ENCODE results near the gene TACO1. TPM values are rescaled to one million over a fixed set of nuclear protein-coding genes. Genes with fewer than 3 reads are reported as not detected.

TACO1 gene
- total and polyA plus RNA-seq, 9 of the 15 experiments (the other 6 are each of a cell fraction or from before 2014, with no cell fraction given): 10.3 to 41.6 (median 30.9) TPM

DNA sequence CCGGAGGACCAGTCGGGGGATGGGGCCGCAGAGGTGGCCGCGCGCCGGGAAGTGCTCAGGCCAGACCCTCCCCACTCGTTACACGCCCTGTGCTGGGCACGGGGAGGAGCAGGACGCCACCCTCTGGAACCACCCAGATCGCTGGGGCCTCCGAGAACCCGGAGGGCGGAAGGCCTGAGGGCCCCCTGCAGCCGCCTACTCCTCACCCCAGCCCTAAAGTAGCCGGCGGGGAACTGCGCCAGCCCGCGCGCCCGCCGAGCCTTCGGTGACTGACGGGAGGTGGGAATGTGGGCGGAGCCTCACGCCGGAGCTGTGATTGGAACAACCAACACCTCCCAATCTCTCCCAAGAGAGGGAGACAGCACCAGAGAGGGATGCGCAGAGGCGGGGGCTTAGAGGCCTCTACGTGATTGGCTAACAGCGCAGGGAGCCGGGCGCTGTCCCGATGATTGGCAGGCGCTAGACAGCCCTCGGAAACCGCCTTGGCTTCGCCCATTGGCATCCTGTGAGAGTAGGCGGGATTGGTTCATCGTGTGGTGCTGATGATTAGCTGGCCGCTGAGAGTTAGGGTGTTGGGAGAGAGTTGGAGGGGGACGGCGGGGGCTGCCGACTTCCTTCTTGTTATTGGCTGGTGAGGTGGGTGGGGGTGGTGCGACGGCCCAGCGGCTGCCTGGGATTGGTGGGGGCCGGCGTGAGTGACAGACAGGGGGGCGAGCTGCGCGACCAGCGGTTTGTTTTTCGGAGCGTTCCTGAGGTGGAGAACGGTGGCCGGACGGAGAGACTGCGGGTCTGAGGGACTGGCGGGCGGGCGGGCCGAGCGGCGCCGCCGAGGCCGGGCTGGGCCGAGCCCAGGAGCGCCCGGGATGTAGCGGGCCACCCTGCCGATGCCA, 21.2 kb downstream of the TACO1 start, which contains the start of gene MAP3K3 (continued):
- TF ChIP-seq ZC3H8 (IDR thresholded peaks at IDR 0.05): no peak
- TF ChIP-seq, protein P1, sequence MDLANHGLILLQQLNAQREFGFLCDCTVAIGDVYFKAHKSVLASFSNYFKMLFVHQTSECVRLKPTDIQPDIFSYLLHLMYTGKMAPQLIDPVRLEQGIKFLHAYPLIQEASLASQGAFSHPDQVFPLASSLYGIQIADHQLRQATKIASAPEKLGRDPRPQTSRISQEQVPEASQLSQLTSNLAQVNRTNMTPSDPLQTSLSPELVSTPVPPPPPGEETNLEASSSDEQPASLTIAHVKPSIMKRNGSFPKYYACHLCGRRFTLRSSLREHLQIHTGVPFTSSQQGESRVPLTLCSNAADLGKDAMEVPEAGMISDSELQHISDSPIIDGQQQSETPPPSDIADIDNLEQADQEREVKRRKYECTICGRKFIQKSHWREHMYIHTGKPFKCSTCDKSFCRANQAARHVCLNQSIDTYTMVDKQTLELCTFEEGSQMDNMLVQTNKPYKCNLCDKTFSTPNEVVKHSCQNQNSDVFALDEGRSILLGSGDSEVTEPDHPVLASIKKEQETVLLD (IDR thresholded peaks at IDR 0.05): no peak
- no peak for TF ChIP-seq MAFF (IDR thresholded peaks at IDR 0.05; ENCODE audit: low read length)
- no peak for TF ChIP-seq ZNF830 (CRISPR knock-in tag; IDR thresholded peaks at IDR 0.05)
- TF ChIP-seq RUNX1 (IDR thresholded peaks at IDR 0.05; ENCODE audit: low read depth): no peak
- no peak for TF ChIP-seq FOXJ3 (CRISPR knock-in tag; IDR thresholded peaks at IDR 0.05)
- TF ChIP-seq MBD2 (IDR thresholded peaks at IDR 0.05; ENCODE audit: borderline replicate concordance, low read depth): peak; percentile 88
- no peak for TF ChIP-seq CBFA2T3 (IDR thresholded peaks at IDR 0.05)
- TF ChIP-seq HDAC1 (IDR thresholded peaks at IDR 0.05): peak in 1 of 2 experiments; percentile 57; a peak in 1 of 4 replicates
- TF ChIP-seq KDM5B (IDR thresholded peaks at IDR 0.05; ENCODE audit: insufficient replicate concordance, low read depth, low read length): peak; percentile 91
- TF ChIP-seq RBM25 (IDR thresholded peaks at IDR 0.05; ENCODE audit: low read depth, low read length, severe bottlenecking): peak; percentile 82
- TF ChIP-seq TAF7 (tag; IDR thresholded peaks at IDR 0.05): peak; percentile 61
- no peak for TF ChIP-seq COPS2 (conservative IDR thresholded peaks at IDR 0.05)
- 0 out of 2 replicates have a peak, but pooled peaks have one; percentile 7 for TF ChIP-seq CEBPB (tag; IDR thresholded peaks at IDR 0.05)
- no peak for TF ChIP-seq ZNF778 (CRISPR knock-in tag; IDR thresholded peaks at IDR 0.05)
- TF ChIP-seq MECOM (CRISPR knock-in tag; IDR thresholded peaks at IDR 0.05): peak; percentile 83
- TF ChIP-seq HMGN3 (IDR thresholded peaks at IDR 0.05; ENCODE audit: borderline replicate concordance, extremely low read depth, insufficient read length, low read depth, low read length): no peak
- TF ChIP-seq, protein P2, sequence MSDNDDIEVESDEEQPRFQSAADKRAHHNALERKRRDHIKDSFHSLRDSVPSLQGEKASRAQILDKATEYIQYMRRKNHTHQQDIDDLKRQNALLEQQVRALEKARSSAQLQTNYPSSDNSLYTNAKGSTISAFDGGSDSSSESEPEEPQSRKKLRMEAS (CRISPR knock-in tag; IDR thresholded peaks at IDR 0.05): 0 out of 2 replicates have a peak, but pooled peaks have one; percentile 17
- peak; percentile 64 for TF ChIP-seq SMAD1 (IDR thresholded peaks at IDR 0.05; ENCODE audit: low read depth, low read length, partially characterized antibody)
- TF ChIP-seq, protein P3, sequence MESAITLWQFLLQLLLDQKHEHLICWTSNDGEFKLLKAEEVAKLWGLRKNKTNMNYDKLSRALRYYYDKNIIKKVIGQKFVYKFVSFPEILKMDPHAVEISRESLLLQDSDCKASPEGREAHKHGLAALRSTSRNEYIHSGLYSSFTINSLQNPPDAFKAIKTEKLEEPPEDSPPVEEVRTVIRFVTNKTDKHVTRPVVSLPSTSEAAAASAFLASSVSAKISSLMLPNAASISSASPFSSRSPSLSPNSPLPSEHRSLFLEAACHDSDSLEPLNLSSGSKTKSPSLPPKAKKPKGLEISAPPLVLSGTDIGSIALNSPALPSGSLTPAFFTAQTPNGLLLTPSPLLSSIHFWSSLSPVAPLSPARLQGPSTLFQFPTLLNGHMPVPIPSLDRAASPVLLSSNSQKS (CRISPR knock-in tag; IDR thresholded peaks at IDR 0.05): no peak
- TF ChIP-seq, protein P4, sequence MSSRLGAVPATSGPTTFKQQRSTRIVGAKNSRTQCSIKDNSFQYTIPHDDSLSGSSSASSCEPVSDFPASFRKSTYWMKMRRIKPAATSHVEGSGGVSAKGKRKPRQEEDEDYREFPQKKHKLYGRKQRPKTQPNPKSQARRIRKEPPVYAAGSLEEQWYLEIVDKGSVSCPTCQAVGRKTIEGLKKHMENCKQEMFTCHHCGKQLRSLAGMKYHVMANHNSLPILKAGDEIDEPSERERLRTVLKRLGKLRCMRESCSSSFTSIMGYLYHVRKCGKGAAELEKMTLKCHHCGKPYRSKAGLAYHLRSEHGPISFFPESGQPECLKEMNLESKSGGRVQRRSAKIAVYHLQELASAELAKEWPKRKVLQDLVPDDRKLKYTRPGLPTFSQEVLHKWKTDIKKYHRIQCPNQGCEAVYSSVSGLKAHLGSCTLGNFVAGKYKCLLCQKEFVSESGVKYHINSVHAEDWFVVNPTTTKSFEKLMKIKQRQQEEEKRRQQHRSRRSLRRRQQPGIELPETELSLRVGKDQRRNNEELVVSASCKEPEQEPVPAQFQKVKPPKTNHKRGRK (tag; IDR thresholded peaks at IDR 0.05): no peak
- peak; percentile 78 for TF ChIP-seq TAF1 (IDR thresholded peaks at IDR 0.05; ENCODE audit: control insufficient read depth, extremely low read depth, insufficient read depth, low read length, severe bottlenecking)
- TF ChIP-seq GATAD2B (IDR thresholded peaks at IDR 0.05; ENCODE audit: borderline replicate concordance): no peak
- TF ChIP-seq ZEB2 (IDR thresholded peaks at IDR 0.05): peak; percentile 36; the same call in 1 of the 2 replicates
- no peak for TF ChIP-seq ZNF133 (CRISPR knock-in tag; IDR thresholded peaks at IDR 0.05)
- no peak for TF ChIP-seq RBM14 (IDR thresholded peaks at IDR 0.05; ENCODE audit: borderline replicate concordance, insufficient read depth, low read depth, low read length)

Measured in K562 (cell line).